ENCODE measurements around the gene MAMDC2.

GRCh38 chr9:70172532-70172931 is 128.9 kb downstream of the MAMDC2 start:
- no peak for TF ChIP-seq CTCF (IDR thresholded peaks at IDR 0.05)
- TF ChIP-seq EZH2 (IDR thresholded peaks at IDR 0.05): no peak
